ENCODE measurements around the gene C2orf69.

- TF ChIP-seq POLR2A (IDR thresholded peaks at IDR 0.05; ENCODE audit: low read depth, low read length) (no peak), POLR2AphosphoS5 (IDR thresholded peaks at IDR 0.05; ENCODE audit: low read depth, low read length) (no peak), TAF1 (IDR thresholded peaks at IDR 0.05; ENCODE audit: borderline replicate concordance, low read depth, low read length) (no peak)
Measured at GRCh38 chr2:199869653-199870052, 41.4 kb upstream of the C2orf69 start.
